ENCODE results near the gene GRAMD1B. TPM values are rescaled to one million over a fixed set of nuclear protein-coding genes. Genes with fewer than 3 reads are reported as not detected.

The GRAMD1B gene
- total RNA-seq: 3.4 and 8.8 TPM in 2 replicates

- peak; percentile 17 for TF ChIP-seq CTCF (IDR thresholded peaks at IDR 0.05; ENCODE audit: insufficient read depth, low read length, poor library complexity, severe bottlenecking)
- H3K27me3 ChIP-seq (ENCODE audit: control insufficient read depth, insufficient read depth, low read length): peaks cover 13% of the 10 kb centered on the region
- no peaks in the 10 kb centered on the region for H3K36me3 ChIP-seq (ENCODE audit: control insufficient read depth, insufficient read depth, low read length)
- peak within 1 kb of the TSS; percentile 64 for H3K4me3 ChIP-seq (ENCODE audit: low read depth, low read length)
- DNase-seq (ENCODE audit: low read depth): no peak
These were observed at the start of gene GRAMD1B for GRCh38 chr11:123429913-123430720. TSS of gene GRAMD1B (plus strand) at chr11:123430269. CDS start at chr11:123430793, 524 bp downstream.

- no peak overlapping the region for H3K4me3 ChIP-seq (ENCODE audit: low read depth, low read length)
- TF ChIP-seq CTCF (IDR thresholded peaks at IDR 0.05; ENCODE audit: insufficient read depth, low read length, poor library complexity, severe bottlenecking): no peak
- no peaks in the 10 kb centered on the region for H3K36me3 ChIP-seq (ENCODE audit: control insufficient read depth, insufficient read depth, low read length)
- no peaks in the 10 kb centered on the region for H3K27me3 ChIP-seq (ENCODE audit: control insufficient read depth, insufficient read depth, low read length)
- no peak for DNase-seq (ENCODE audit: low read depth)
These were observed 48.9 kb upstream of the GRAMD1B start for GRCh38 chr11:123381149-123381548.

GRCh38 chr11:123381817-123382554, 48.1 kb upstream of the GRAMD1B start:
- TF ChIP-seq CTCF (IDR thresholded peaks at IDR 0.05; ENCODE audit: insufficient read depth, low read length, poor library complexity, severe bottlenecking): no peak
- H3K27me3 ChIP-seq (ENCODE audit: control insufficient read depth, insufficient read depth, low read length): no peaks in the 10 kb centered on the region
- DNase-seq (ENCODE audit: low read depth): no peak
- no peaks in the 10 kb centered on the region for H3K36me3 ChIP-seq (ENCODE audit: control insufficient read depth, insufficient read depth, low read length)
- H3K4me3 ChIP-seq (ENCODE audit: low read depth, low read length): no peak overlapping the region

- no peak for TF ChIP-seq CTCF (IDR thresholded peaks at IDR 0.05; ENCODE audit: insufficient read depth, low read length, poor library complexity, severe bottlenecking)
- DNase-seq (ENCODE audit: low read depth): no peak
- Histone ChIP-seq H3K36me3 (ENCODE audit: control insufficient read depth, insufficient read depth, low read length) (no peaks in the 10 kb centered on the region), H3K4me3 (ENCODE audit: low read depth, low read length) (no peak overlapping the region), H3K27me3 (ENCODE audit: control insufficient read depth, insufficient read depth, low read length) (no peaks in the 10 kb centered on the region)
These were observed 47.5 kb upstream of the GRAMD1B start for GRCh38 chr11:123382555-123383074.

- H3K36me3 ChIP-seq (ENCODE audit: control insufficient read depth, insufficient read depth, low read length): no peaks in the 10 kb centered on the region
- no peak for TF ChIP-seq CTCF (IDR thresholded peaks at IDR 0.05; ENCODE audit: insufficient read depth, low read length, poor library complexity, severe bottlenecking)
- DNase-seq (ENCODE audit: low read depth): no peak
- no peak overlapping the region for H3K4me3 ChIP-seq (ENCODE audit: low read depth, low read length)
- H3K27me3 ChIP-seq (ENCODE audit: control insufficient read depth, insufficient read depth, low read length): no peaks in the 10 kb centered on the region
These were observed 46.0 kb upstream of the GRAMD1B start for GRCh38 chr11:123384116-123384515.
